Prostate gland (tissue), 2 donors: ENCODE results near the gene NIT2.

ENCODE experiments used
- CTCF ChIP-seq, 4 experiments: fragments of 200-600 bp in 2 of 4; fragments of 450-650 bp in 2 of 4; sonication (generic) in 2 of 4; IDR thresholded peaks; 1 replicate in 3 of 4; 2 replicates in 1 of 4; pipeline ENCODE4 v1.5.1; 2016 to 2019; ENCODE audit warnings: antibody characterized with exemption in 4 of 4, mild to moderate bottlenecking in 2 of 4, moderate library complexity in 2 of 4
- POLR2A ChIP-seq: fragments of 450-650 bp; IDR thresholded peaks from one replicate; pipeline ENCODE4 v1.6.1; 2016; ENCODE audit warnings: antibody characterized with exemption, mild to moderate bottlenecking

GRCh38 chr3:100324044-100324443, 10.5 kb upstream of the NIT2 start:
- TF ChIP-seq CTCF (IDR thresholded peaks at IDR 0.05) (no peak), POLR2A (no peak)
